K562 (cell line): ENCODE results near the gene IRF2BP2. TPM values are rescaled to one million over a fixed set of nuclear protein-coding genes. Genes with fewer than 3 reads are reported as not detected.

Source experiments
- AFF1 ChIP-seq, 2 experiments: fragments of 450-650 bp; IDR thresholded peaks; 2 replicates each; pipeline ENCODE4 v1.6.1; 2018; ENCODE audit warnings: mild to moderate bottlenecking in 2 of 2, low read depth in 1 of 2; ENCODE audit not compliant: partially characterized antibody in 2 of 2
- ETV6 ChIP-seq, 3 experiments: fragments of 150-350 bp in 1 of 3; sonication (generic) in 1 of 3; formaldehyde crosslinking in 1 of 3; IDR thresholded peaks; 2 replicates each; pipeline versions ENCODE4 v1.6.1 to v1.8.0; 2014 to 2022; ENCODE audit warnings: borderline replicate concordance in 2 of 3, low read depth in 2 of 3, antibody characterized with exemption in 1 of 3, low read length in 1 of 3, mild to moderate bottlenecking in 1 of 3, missing genetic modification reagents in 1 of 3
- HMG20B ChIP-seq: fragments of 250-450 bp; sonication (Bioruptor Pico); IDR thresholded peaks from 2 replicates; pipeline ENCODE4 v1.5.0; 2021; ENCODE audit warnings: mild to moderate bottlenecking
- HMGN3 ChIP-seq: IDR thresholded peaks from 2 replicates; pipeline ENCODE4 v1.6.1; 2011; ENCODE audit warnings: borderline replicate concordance, low read depth, mild to moderate bottlenecking, mixed read lengths, low read length; ENCODE audit not compliant: insufficient read length; ENCODE audit errors: extremely low read depth
- ILF3 ChIP-seq: fragments of 450-650 bp; IDR thresholded peaks from 2 replicates; pipeline ENCODE4 v1.6.1; 2018; ENCODE audit warnings: antibody characterized with exemption, mild to moderate bottlenecking, moderate library complexity, borderline replicate concordance
- MLLT1 ChIP-seq, 2 experiments: fragments of 450-650 bp; IDR thresholded peaks; 2 replicates each; pipeline ENCODE4 v1.6.1; 2016
- NR1H2 ChIP-seq: sonication (generic); formaldehyde crosslinking; IDR thresholded peaks from 2 replicates; pipeline ENCODE4 v1.4.0; 2020; ENCODE audit warnings: mild to moderate bottlenecking, missing genetic modification reagents
- NRF1 ChIP-seq, 2 experiments: fragments of 450-650 bp; IDR thresholded peaks in 1 of 2; conservative IDR thresholded peaks in 1 of 2; 2 replicates each; pipeline ENCODE4 v1.6.1; 2014; ENCODE audit warnings: mild to moderate bottlenecking in 2 of 2
- RBM22 ChIP-seq: fragments of 200-400 bp; formaldehyde crosslinking; IDR thresholded peaks from 2 replicates; pipeline ENCODE4 v1.6.1; 2018; ENCODE audit warnings: low read length, low read depth; ENCODE audit not compliant: poor library complexity, severe bottlenecking
- SP2 ChIP-seq: IDR thresholded peaks from 2 replicates; pipeline ENCODE4 v1.6.1; 2011; ENCODE audit warnings: mild to moderate bottlenecking, low read depth, low read length, moderate library complexity; ENCODE audit not compliant: poor library complexity, severe bottlenecking; ENCODE audit errors: extremely low read depth
- ZNF239 ChIP-seq: fragments of 250-450 bp; sonication (Bioruptor Pico); IDR thresholded peaks from 2 replicates; pipeline ENCODE4 v1.4.0; 2020; ENCODE audit warnings: mild to moderate bottlenecking
- ZNF655 ChIP-seq: fragments of 250-450 bp; sonication (Bioruptor Pico); IDR thresholded peaks from 2 replicates; pipeline ENCODE4 v1.5.0; 2021
- polyA plus RNA-seq, 8 experiments: library from polyadenylated mRNA; depleted of rRNA in 4 of 8; stranded (reverse) in 5 of 8; unstranded in 3 of 8; fragments of >200 nt; fragmentation: Nextera tagmentation in 2 of 8; fragmentation: Illumina TruSeq in 1 of 8; extraction: Ambion mirVana in 2 of 8; extraction: Trizol in 1 of 8; gene quantifications; 2 replicates each; pipeline versions ENCODE4 v1.2.1 to v1.2.3, GENCODE V29; 2011 to 2014; ENCODE audit warnings: inconsistent platforms in 1 of 8, missing spikeins in 1 of 8
- total RNA-seq, 7 experiments: library from RNA; depleted of rRNA in 6 of 7; stranded (reverse); fragments of >200 nt in 6 of 7; fragmentation: Illumina TruSeq in 2 of 7; extraction: Trizol in 2 of 7; gene quantifications; 2 replicates each; pipeline versions ENCODE4 v1.2.1 to v1.2.3, GENCODE V29; 2011 to 2021; ENCODE audit warnings: low replicate concordance in 1 of 7

IRF2BP2 gene
- total and polyA plus RNA-seq, 9 of the 15 experiments (the other 6 are each of a cell fraction or from before 2014, with no cell fraction given): 7.7 to 68.6 (median 22.1) TPM

GRCh38 chr1:234605399-234605982, 4.5 kb downstream of the IRF2BP2 start (continued):
- peak; percentile 16 to 22 for TF ChIP-seq AFF1 (IDR thresholded peaks at IDR 0.05; ENCODE audit: low read depth in 1 of 2, partially characterized antibody in 2 of 2)
- no peak for TF ChIP-seq ETV6 (IDR thresholded peaks at IDR 0.05; ENCODE audit: borderline replicate concordance in 1 of 2, low read depth in 2 of 2, low read length in 1 of 2)
- no peak for TF ChIP-seq ETV6 (CRISPR knock-in tag; IDR thresholded peaks at IDR 0.05; ENCODE audit: borderline replicate concordance)
- TF ChIP-seq RBM22: peak; percentile 25
- TF ChIP-seq HMG20B (CRISPR knock-in tag): no peak
- TF ChIP-seq ILF3: no peak
- no peak for TF ChIP-seq NRF1 (conservative IDR thresholded peaks at IDR 0.05 in 1 of 2, IDR thresholded peaks at IDR 0.05 in 1 of 2)
- TF ChIP-seq NR1H2 (CRISPR knock-in tag): no peak
- no peak for TF ChIP-seq HMGN3
- 0 out of 2 replicates have a peak, but pooled peaks have one; percentile 5 for TF ChIP-seq ZNF655 (CRISPR knock-in tag)
- TF ChIP-seq ZNF239 (CRISPR knock-in tag): no peak
- TF ChIP-seq MLLT1 (IDR thresholded peaks at IDR 0.05): peak; percentile 67 to 78
- no peak for TF ChIP-seq SP2
